ENCODE results near the gene MICU2. TPM values are rescaled to one million over a fixed set of nuclear protein-coding genes. Genes with fewer than 3 reads are reported as not detected.

MICU2 gene
- total RNA-seq, 1 experiment from 2014 or later = 56.0 TPM

DNA sequence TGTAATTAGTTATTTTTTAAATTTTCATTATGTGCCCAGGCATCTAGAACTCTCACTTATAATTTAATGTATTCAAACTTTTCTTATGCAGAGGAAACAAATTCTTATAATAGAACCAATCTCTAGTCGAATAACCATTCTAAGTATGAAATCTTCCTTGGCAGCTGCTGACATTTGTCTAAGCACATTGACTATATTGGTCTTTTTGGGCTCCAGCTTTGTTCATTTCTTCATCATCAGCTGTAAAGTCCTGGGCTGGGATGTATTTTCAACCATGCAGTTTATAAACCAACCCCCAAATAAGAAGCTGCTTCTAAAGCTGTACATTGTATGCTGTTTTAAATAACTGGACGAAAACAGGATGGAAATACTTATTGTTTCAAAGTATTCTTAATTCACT lies 2.3 kb upstream of the MICU2 start:
- Histone ChIP-seq H3K36me3 (ENCODE audit: insufficient read depth, low read length, poor library complexity, severe bottlenecking) (no peaks in the 10 kb centered on the region), H3K27ac (ENCODE audit: low read depth, low read length, poor library complexity, severe bottlenecking) (no peak overlapping the region), H3K9me3 (ENCODE audit: low read depth, low read length, poor library complexity, severe bottlenecking) (no peaks in the 10 kb centered on the region), H3K4me3 (ENCODE audit: low read depth, low read length, poor library complexity, severe bottlenecking) (no peak overlapping the region), H3K4me1 (ENCODE audit: insufficient read depth, low read length, poor library complexity, severe bottlenecking) (no peaks in the 10 kb centered on the region), H3K27me3 (replicated peaks; ENCODE audit: insufficient read depth, low read depth, low read length, poor library complexity) (no peaks in the 10 kb centered on the region)
- POLR2A ChIA-PET (ENCODE audit: low non-redundant PET) = no interaction called here
- no peak for TF ChIP-seq EZH2 (IDR thresholded peaks at IDR 0.05; ENCODE audit: borderline replicate concordance, low read depth, low read length, poor library complexity, severe bottlenecking)
- TF ChIP-seq CTCF (conservative IDR thresholded peaks at IDR 0.05; ENCODE audit: low read depth, low read length) = no peak
- intact Hi-C loops (cut with micrococcal nuclease; ENCODE audit: unreplicated experiment) = loop anchor here (5.0 kb wide), 1 partner anchor 66 kb away; the partner anchor contains the start of gene FGF9
- DNase-seq (ENCODE audit: low spot score) = no peak
- no TSS peak for BruUV-seq (replicated peaks)
- CTCF ChIA-PET = no interaction called here

DNA sequence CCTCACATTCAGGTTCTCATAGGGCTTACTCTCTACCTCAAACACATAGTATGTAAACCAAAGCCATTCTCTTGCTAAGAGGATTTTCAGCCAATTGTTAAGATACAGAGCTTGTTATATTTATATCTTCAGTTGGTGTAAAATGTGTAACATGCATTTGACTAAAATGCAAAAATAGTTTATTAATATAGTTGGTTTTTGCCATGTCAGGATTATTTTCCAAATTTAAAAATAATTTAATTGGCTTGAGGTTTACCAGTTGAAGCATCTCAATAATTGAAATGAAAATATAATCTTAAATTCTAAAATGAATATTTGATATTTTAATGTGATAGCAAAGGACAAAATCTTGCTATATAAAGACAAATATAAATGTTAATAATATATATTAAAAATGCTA lies 7.2 kb downstream of the MICU2 start:
- CTCF ChIA-PET = no interaction called here
- no TSS peak for BruUV-seq (replicated peaks)
- H3K9me3 ChIP-seq (ENCODE audit: low read depth, low read length, poor library complexity, severe bottlenecking) = no peaks in the 10 kb centered on the region

DNA sequence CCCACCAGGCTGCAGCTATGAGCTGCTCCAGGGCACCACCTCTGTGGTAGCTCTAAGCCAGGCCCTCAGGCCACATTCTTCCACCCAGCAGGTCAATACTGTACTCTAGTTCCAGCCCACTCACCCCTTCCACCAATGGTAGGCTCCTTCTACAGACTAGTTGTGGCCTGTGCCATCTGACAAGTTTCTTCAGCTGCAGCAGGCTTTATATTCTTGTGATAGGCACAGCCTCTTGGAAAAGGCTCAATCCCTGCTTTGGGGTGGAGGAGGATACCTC lies 8.5 kb downstream of the MICU2 start:
- no peak for DNase-seq (ENCODE audit: low spot score)
- CTCF ChIA-PET = no interaction called here
- H3K4me3 ChIP-seq (ENCODE audit: low read depth, low read length, poor library complexity, severe bottlenecking) = no peak overlapping the region
- intact Hi-C loops (cut with micrococcal nuclease; ENCODE audit: unreplicated experiment) = no loop called here
- TF ChIP-seq CTCF (conservative IDR thresholded peaks at IDR 0.05; ENCODE audit: low read depth, low read length) = no peak
- TF ChIP-seq EZH2 (IDR thresholded peaks at IDR 0.05; ENCODE audit: borderline replicate concordance, low read depth, low read length, poor library complexity, severe bottlenecking) = no peak
- H3K4me1 ChIP-seq (ENCODE audit: insufficient read depth, low read length, poor library complexity, severe bottlenecking) = peaks cover 3% of the 10 kb centered on the region
- H3K36me3 ChIP-seq (ENCODE audit: insufficient read depth, low read length, poor library complexity, severe bottlenecking) = no peaks in the 10 kb centered on the region
- peaks cover 5% of the 10 kb centered on the region for H3K9me3 ChIP-seq (ENCODE audit: low read depth, low read length, poor library complexity, severe bottlenecking)
- POLR2A ChIA-PET (ENCODE audit: low non-redundant PET) = no interaction called here
- no peaks in the 10 kb centered on the region for H3K27me3 ChIP-seq (replicated peaks; ENCODE audit: insufficient read depth, low read depth, low read length, poor library complexity)
- no peak overlapping the region for H3K27ac ChIP-seq (ENCODE audit: low read depth, low read length, poor library complexity, severe bottlenecking)
- BruUV-seq (replicated peaks) = no TSS peak

More for the DNA sequence above, 7.2 kb downstream of the MICU2 start:
- Histone ChIP-seq H3K27me3 (replicated peaks; ENCODE audit: insufficient read depth, low read depth, low read length, poor library complexity) (no peaks in the 10 kb centered on the region), H3K4me3 (ENCODE audit: low read depth, low read length, poor library complexity, severe bottlenecking) (no peak overlapping the region), H3K4me1 (ENCODE audit: insufficient read depth, low read length, poor library complexity, severe bottlenecking) (peaks cover 3% of the 10 kb centered on the region), H3K36me3 (ENCODE audit: insufficient read depth, low read length, poor library complexity, severe bottlenecking) (no peaks in the 10 kb centered on the region), H3K27ac (ENCODE audit: low read depth, low read length, poor library complexity, severe bottlenecking) (no peak overlapping the region)
- intact Hi-C loops (cut with micrococcal nuclease; ENCODE audit: unreplicated experiment) = no loop called here
- DNase-seq (ENCODE audit: low spot score) = no peak
- POLR2A ChIA-PET (ENCODE audit: low non-redundant PET) = no interaction called here
- TF ChIP-seq CTCF (conservative IDR thresholded peaks at IDR 0.05; ENCODE audit: low read depth, low read length) = no peak
- no peak for TF ChIP-seq EZH2 (IDR thresholded peaks at IDR 0.05; ENCODE audit: borderline replicate concordance, low read depth, low read length, poor library complexity, severe bottlenecking)

Measured in A673 (cell line).